GM21526 (cell line): ENCODE data around the gene HES4.

Experiments used
- ATAC-seq: cut with Tn5 transposase; IDR thresholded peaks from one replicate; pipeline ENCODE4 v1.9.1; 2021; ENCODE audit warnings: moderate library complexity; ENCODE audit not compliant: unreplicated experiment, low FRiP score

HES4 gene

GRCh38 chr1:999725-1000356 lies at the start of gene HES4:
Gene HES4, minus strand, starts transcription at chr1:1000097. Its CDS starts 124 bp downstream, at chr1:999973.
- ATAC-seq, result no peak

DNA sequence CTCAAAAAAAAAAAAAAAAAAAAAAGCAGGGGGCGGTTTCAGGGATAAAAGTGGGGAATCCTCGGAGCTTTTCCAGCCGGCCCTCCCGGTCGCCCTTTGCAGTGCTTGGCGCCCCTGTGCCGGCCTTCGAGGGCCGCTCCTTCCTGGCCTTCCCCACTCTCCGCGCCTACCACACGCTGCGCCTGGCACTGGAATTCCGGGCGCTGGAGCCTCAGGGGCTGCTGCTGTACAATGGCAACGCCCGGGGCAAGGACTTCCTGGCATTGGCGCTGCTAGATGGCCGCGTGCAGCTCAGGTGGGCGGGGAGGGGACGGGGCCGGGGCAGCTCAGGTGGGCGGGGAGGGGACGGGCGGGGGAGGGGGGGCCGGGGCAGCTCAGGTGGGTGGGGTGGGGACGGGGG lies 48.9 kb upstream of the HES4 start:
- ATAC-seq, result no peak

DNA sequence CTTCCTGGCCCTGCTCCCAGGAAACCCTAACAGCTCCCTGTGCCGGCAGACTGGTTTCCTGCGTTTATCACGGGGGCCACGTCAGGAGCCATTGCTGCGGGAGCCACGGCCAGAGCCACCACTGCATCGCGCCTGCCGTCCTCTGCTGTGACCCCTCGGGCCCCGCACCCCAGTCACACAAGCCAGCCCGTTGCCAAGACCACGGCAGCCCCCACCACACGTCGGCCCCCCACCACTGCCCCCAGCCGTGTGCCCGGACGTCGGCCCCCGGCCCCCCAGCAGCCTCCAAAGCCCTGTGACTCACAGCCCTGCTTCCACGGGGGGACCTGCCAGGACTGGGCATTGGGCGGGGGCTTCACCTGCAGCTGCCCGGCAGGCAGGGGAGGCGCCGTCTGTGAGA lies 48.1 kb upstream of the HES4 start:
- ATAC-seq, result no peak

- ATAC-seq, result no peak
Observed at GRCh38 chr1:1047407-1047806, 47.5 kb upstream of the HES4 start.

DNA sequence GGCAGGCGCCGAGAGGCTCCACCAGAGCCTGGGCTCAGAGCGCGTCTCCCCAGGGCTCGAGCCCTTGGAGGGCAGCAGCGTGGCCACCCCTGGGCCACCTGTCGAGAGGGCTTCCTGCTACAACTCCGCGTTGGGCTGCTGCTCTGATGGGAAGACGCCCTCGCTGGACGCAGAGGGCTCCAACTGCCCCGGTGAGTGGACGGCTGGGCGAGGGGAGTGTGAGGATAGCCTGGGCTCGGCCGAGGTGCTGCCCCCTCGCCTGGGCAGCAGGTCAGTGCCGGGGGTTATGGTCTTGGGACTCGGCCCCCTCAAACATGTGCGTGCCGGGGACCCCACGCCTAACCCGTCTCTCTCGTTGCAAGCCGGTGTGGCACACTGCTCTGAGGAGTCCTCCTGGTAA lies 46.9 kb upstream of the HES4 start:
- no peak for ATAC-seq

DNA sequence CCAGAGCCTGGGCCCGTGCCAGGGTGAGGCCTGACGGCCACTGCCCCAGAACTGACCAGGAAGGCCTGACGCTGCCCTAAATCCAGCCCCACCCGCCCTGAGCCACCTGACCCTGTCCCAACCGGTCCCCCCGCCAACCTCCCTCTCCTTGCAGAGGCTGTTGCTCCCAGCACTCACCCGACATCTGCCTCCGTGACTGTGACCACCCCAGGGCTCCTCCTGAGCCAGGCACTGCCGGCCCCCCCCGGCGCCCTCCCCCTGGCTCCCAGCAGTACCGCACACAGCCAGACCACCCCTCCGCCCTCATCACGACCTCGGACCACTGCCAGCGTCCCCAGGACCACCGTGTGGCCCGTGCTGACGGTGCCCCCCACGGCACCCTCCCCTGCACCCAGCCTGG lies 46.3 kb upstream of the HES4 start:
- no peak for ATAC-seq

DNA sequence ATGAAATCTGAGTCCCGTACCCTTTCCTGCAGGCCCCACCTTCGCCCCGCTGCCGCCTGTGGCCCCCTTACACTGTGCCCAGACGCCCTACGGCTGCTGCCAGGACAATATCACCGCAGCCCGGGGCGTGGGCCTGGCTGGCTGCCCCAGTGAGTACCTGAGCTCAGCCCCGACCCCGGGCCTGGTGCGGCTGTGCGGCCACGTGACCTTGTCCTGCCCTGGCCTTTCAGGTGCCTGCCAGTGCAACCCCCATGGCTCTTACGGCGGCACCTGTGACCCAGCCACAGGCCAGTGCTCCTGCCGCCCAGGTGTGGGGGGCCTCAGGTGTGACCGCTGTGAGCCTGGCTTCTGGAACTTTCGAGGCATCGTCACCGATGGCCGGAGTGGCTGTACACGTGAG lies 45.2 kb upstream of the HES4 start:
- ATAC-seq, result no peak

DNA sequence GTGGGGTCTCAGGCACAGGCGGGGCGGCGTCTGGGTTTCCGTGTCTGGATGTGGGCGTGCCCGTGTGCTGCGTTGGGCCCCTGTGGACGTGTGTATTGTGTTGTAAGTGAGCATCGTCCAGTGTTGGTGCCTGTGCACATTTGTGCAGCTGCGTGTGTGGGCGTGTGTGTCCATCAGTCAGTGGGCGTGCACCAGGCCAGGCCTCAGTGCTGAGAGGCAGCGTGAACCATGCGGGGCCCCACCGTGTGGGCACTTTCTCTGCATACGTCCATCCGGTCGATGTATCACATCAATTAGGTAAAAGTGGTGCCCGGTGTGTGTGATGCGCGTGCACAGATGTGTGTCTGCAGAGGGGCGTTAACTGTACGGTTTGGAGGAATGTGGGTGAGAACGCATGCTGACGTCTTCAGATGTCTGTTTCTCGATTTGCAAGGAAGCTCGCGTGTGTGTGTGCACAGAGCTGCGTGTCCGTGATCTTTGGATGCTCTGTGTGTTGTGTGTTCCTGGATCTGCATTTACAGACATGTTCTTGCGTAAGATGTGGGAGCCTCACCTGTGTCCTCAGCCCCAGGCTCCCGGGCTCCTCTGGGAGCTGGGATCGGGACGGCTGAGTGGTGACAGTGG lies 44.7 kb upstream of the HES4 start:
- ATAC-seq, result no peak

DNA sequence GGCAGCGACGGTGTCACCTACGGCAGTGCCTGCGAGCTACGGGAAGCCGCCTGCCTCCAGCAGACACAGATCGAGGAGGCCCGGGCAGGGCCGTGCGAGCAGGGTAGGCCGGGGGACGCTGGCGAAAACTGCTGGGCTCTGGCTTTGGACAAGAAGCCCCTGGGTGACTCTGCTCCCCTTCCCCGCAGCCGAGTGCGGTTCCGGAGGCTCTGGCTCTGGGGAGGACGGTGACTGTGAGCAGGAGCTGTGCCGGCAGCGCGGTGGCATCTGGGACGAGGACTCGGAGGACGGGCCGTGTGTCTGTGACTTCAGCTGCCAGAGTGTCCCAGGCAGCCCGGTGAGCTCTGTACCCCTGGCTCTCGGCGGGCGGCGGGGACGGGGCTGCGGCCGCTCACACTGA lies 44.0 kb upstream of the HES4 start:
- ATAC-seq, result no peak

GRCh38 chr1:1043411-1043810 lies 43.5 kb upstream of the HES4 start:
- ATAC-seq, result no peak

GRCh38 chr1:1042835-1043234 lies 42.9 kb upstream of the HES4 start:
- ATAC-seq, result no peak

GRCh38 chr1:1041873-1042272 lies 42.0 kb upstream of the HES4 start:
- no peak for ATAC-seq

GRCh38 chr1:1041092-1041523 lies 41.2 kb upstream of the HES4 start:
- no peak for ATAC-seq

GRCh38 chr1:1040004-1040991 lies 40.4 kb upstream of the HES4 start:
- ATAC-seq, result no peak

DNA sequence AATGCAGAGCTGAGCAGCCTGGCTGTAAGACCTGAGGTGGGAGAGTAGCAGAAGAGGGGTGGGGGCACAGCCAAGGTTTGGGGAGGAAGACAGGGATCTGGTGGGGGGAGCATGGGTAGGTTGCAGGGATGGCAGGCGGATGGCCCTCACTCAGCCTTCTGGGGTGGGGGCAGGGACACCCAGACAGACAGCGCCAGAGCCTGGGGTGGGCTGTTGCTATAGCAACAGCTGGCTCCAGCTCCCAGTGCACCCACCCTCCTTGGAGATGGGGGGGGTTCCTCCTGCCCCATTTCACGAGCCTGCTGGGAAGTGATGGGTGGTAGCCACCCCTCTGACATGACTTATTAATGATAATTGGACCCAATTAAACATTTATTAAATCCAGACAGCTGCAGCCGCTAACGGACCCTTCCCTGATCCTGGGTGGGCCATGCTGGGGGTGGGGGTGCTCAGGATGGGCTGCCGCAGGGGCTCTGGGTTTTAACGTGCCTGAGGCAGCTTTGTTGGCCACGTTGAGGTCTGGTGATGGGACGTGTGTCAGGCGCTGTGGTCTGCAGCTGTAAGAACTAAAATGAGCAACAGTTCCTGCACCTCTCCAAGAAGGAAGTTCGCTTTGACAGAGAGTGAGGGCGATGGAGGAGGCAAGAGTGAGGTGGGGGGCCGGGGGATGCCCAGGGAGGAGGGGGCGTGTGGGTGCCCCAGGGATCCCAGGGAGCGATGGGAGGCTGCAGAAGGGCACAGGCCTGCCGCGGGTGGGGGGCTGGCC lies 39.4 kb upstream of the HES4 start:
- ATAC-seq, result no peak

GRCh38 chr1:1038694-1039093 lies 38.8 kb upstream of the HES4 start:
- no peak for ATAC-seq

DNA sequence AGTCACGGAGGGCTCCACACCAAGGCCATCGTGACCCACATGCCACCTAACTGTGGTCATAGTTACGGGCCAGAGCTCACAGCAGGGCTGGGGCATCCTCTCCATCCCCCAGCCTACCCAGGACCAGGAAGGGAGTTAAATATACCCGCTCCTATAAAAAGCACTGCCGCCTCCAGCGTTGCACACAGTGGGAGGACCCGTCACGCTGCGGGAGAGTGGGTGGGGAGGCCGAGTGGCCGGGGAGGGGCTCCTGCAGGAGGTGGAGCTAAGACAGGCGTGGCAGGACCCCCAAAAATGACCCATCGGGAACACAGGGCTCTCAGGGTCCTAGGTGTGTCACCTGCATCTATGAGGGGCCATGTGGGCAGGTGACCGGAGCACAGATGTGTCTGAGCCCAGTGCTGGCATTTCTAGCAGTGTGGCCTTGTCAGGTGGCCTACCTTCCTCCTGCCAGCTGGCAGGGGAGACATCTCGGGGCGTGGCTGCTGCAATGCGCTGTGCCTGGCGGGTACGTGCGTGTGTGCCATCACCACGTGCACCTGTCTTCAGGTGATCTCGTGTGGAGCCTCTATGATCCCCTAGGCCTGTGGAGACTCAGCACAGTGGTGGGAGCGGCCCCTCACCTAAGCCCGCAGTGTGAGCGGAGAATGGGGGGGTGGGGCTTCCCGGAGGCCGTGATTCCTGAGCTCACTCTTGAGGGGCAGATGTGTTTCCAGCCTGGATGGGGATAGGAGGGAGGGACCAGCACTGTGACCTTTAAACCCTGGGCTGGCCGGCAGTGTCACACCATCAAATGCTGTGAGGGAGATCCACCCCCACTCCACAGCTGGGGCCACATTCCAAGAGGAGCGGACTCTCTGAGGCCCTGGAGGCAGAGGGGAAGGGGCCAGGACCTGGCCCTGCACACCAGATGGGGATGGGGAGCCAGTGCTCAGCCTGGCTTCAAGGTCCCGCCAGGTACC lies 37.8 kb upstream of the HES4 start:
- no peak for ATAC-seq

DNA sequence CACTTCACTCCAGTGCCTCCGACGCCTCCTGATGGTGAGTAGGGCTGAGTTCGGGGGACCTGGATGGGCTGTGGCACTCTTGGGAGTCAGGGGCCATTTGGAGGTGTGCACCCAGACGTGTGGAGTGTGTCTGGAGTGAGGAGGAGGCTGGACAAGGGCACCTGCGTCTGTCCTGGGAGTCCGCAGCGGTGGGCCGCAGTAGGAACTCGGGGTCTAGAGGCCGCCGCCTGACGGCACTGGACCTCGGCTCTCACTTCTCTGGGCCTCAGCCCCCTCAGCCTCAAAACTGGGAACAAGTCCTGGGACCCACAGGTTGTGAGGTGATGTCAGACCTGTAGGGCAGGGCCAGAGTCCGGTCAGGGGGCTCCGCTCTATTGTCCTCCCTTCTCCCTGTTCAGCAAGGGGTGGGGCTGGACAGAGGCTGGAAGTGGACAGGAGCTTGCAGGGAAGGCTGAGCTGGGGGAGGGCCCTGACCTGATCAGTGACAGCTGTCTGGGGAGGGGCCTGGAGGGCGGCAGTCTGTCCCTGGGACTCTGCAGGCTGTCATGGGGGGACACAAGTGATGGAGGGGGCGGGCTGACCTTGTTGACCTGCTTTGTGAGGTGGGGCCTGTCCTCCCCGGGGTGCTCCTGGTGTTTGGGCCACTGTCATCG lies 35.5 kb upstream of the HES4 start:
- no peak for ATAC-seq

- ATAC-seq, result no peak
Observed at GRCh38 chr1:1034439-1034781, 34.5 kb upstream of the HES4 start.
